GM23248 (cell line): Measurements from ENCODE around the gene FA2H.

Source experiments
- EZH2 ChIP-seq: fragments of 200-600 bp; sonication (generic); IDR thresholded peaks from 2 replicates; pipeline ENCODE4 v1.6.1; 2018; ENCODE audit warnings: antibody characterized with exemption, mild to moderate bottlenecking; ENCODE audit not compliant: insufficient read depth, poor library complexity, severe bottlenecking
- EZH2phosphoT487 ChIP-seq: fragments of 200-600 bp; sonication (generic); IDR thresholded peaks from 2 replicates; pipeline ENCODE4 v1.6.1; 2018; ENCODE audit warnings: antibody characterized with exemption, moderate library complexity, mild to moderate bottlenecking, low read depth; ENCODE audit not compliant: insufficient read depth

DNA sequence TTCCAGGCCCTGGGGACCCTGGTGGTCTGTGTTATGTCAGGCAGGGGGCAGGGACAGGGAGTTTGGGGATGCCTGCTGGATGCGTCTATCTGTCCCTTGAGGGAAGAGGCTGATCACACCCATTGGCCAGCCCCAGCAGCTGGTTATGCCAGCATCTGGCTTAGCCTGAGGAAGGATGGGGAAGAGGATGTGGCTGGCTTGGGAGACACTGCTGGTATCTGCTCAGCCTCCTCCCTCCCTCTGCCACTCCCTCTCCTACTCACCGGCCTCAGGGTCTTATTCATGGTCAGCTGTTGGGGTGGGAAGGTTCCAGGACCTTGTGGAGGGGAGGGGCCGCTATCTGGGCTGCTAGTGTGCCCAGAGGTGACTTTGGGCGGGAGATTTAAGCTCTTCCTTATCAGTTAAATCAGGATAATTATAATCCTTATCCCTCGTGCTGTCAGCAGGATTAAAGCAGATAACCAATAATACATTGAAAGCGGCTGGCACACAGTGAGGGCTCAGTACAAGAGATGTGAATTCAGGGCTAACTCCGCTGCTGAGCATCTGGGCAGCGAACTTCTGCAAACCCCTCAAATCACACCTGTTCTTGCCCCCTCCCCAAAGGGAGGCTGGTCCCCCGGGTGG lies 38.0 kb downstream of the FA2H start:
- no peak for TF ChIP-seq EZH2phosphoT487
- TF ChIP-seq EZH2: no peak
